GM12864 (cell line): ENCODE measurements around the gene TAF11.

Experiments used
- DNase-seq: peaks from one replicate; pipeline ENCODE4 v3.0.0-alpha.2; 2011; ENCODE audit warnings: low read depth
- H3K4me3 ChIP-seq: 2 replicates; pipeline ENCODE4 v1.5.1; 2011; ENCODE audit warnings: mild to moderate bottlenecking, low read depth, low read length, control low read depth
- CTCF ChIP-seq: IDR thresholded peaks from 2 replicates; pipeline ENCODE4 v1.5.1; 2011; ENCODE audit warnings: low read depth, mild to moderate bottlenecking, moderate library complexity, low read length, control low read depth, inconsistent platforms; ENCODE audit errors: missing control alignments

TAF11 gene

GRCh38 chr6:34916348-34916967 is 28.6 kb upstream of the TAF11 start:
- no peak for TF ChIP-seq CTCF
- H3K4me3 ChIP-seq, result no peak overlapping the region
- DNase-seq, result no peak

- no peak for DNase-seq
- H3K4me3 ChIP-seq, result no peak overlapping the region
- TF ChIP-seq CTCF, result no peak
These were observed 26.5 kb upstream of the TAF11 start for GRCh38 chr6:34914358-34914757.

- DNase-seq, result peak; percentile 55
- no peak for TF ChIP-seq CTCF
- no peak overlapping the region for H3K4me3 ChIP-seq
These were observed 25.0 kb upstream of the TAF11 start for GRCh38 chr6:34912715-34913464.

GRCh38 chr6:34911822-34912221 is 24.0 kb upstream of the TAF11 start:
- no peak overlapping the region for H3K4me3 ChIP-seq
- no peak for DNase-seq
- TF ChIP-seq CTCF, result no peak

- no peak overlapping the region for H3K4me3 ChIP-seq
- no peak for DNase-seq
- no peak for TF ChIP-seq CTCF
These were observed 21.6 kb upstream of the TAF11 start for GRCh38 chr6:34909320-34909883.

GRCh38 chr6:34908194-34908593 is 20.4 kb upstream of the TAF11 start:
- TF ChIP-seq CTCF, result no peak
- H3K4me3 ChIP-seq, result no peak overlapping the region
- no peak for DNase-seq
